HEK293 (cell line): ENCODE data around the gene TRIP10.

Experiments used
- BCL11B ChIP-seq: fragments of 450-650 bp; formaldehyde crosslinking; IDR thresholded peaks from 2 replicates; pipeline ENCODE4 v1.5.1; 2016; ENCODE audit warnings: low read depth, missing biosample characterization, missing genetic modification characterization
- HOXC10 ChIP-seq: sonication (generic); formaldehyde crosslinking; IDR thresholded peaks from 2 replicates; pipeline ENCODE4 v1.8.1; 2023; ENCODE audit warnings: mild to moderate bottlenecking, missing genetic modification reagents
- KLF1 ChIP-seq: fragments of 450-650 bp; formaldehyde crosslinking; IDR thresholded peaks from 2 replicates; pipeline ENCODE4 v1.5.1; 2016; ENCODE audit warnings: missing biosample characterization, missing genetic modification characterization
- KLF16 ChIP-seq: fragments of 450-650 bp; formaldehyde crosslinking; IDR thresholded peaks from 2 replicates; pipeline ENCODE4 v1.5.1; 2017; ENCODE audit warnings: missing biosample characterization, missing genetic modification characterization
- KLF7 ChIP-seq: fragments of 450-650 bp; formaldehyde crosslinking; IDR thresholded peaks from 2 replicates; pipeline ENCODE4 v1.5.1; 2016; ENCODE audit warnings: missing biosample characterization, missing genetic modification characterization, borderline replicate concordance
- MZF1 ChIP-seq: fragments of 450-650 bp; formaldehyde crosslinking; IDR thresholded peaks from 2 replicates; pipeline ENCODE4 v1.5.1; 2017; ENCODE audit warnings: missing biosample characterization, missing genetic modification characterization, borderline replicate concordance
- SP2 ChIP-seq: fragments of 450-650 bp; formaldehyde crosslinking; IDR thresholded peaks from 2 replicates; pipeline ENCODE4 v1.5.1; 2016; ENCODE audit warnings: missing biosample characterization, missing genetic modification characterization
- ZBTB1 ChIP-seq: fragments of 450-650 bp; formaldehyde crosslinking; IDR thresholded peaks from 2 replicates; pipeline ENCODE4 v1.5.1; 2016; ENCODE audit warnings: missing biosample characterization, missing genetic modification characterization
- ZBTB17 ChIP-seq: fragments of 450-650 bp; formaldehyde crosslinking; IDR thresholded peaks from 2 replicates; pipeline ENCODE4 v1.5.1; 2016; ENCODE audit warnings: missing biosample characterization, missing genetic modification characterization
- ZBTB20 ChIP-seq: fragments of 450-650 bp; formaldehyde crosslinking; IDR thresholded peaks from 2 replicates; pipeline ENCODE4 v1.5.1; 2016; ENCODE audit warnings: missing biosample characterization, missing genetic modification characterization
- ZBTB44 ChIP-seq: fragments of 450-650 bp; IDR thresholded peaks from 2 replicates; pipeline ENCODE4 v1.5.1; 2018; ENCODE audit warnings: missing biosample characterization, mild to moderate bottlenecking, missing genetic modification characterization
- ZBTB7A ChIP-seq: fragments of 450-650 bp; formaldehyde crosslinking; IDR thresholded peaks from 2 replicates; pipeline ENCODE4 v1.5.1; 2016; ENCODE audit warnings: low read depth, missing biosample characterization, missing genetic modification characterization
- ZBTB8A ChIP-seq: fragments of 450-650 bp; formaldehyde crosslinking; IDR thresholded peaks from 2 replicates; pipeline ENCODE4 v1.5.1; 2016; ENCODE audit warnings: missing biosample characterization, missing genetic modification characterization
- ZNF211 ChIP-seq: fragments of 450-650 bp; formaldehyde crosslinking; IDR thresholded peaks from 2 replicates; pipeline ENCODE4 v1.5.1; 2016; ENCODE audit warnings: low read depth, missing biosample characterization, missing genetic modification characterization
- ZNF23 ChIP-seq: fragments of 450-650 bp; formaldehyde crosslinking; IDR thresholded peaks from 2 replicates; pipeline ENCODE4 v1.5.1; 2016; ENCODE audit warnings: missing biosample characterization, missing genetic modification characterization, borderline replicate concordance
- ZNF335 ChIP-seq: fragments of 450-650 bp; formaldehyde crosslinking; conservative IDR thresholded peaks from 2 replicates; pipeline ENCODE4 v1.5.1; 2016; ENCODE audit warnings: missing biosample characterization, missing genetic modification characterization
- ZNF341 ChIP-seq: fragments of 450-650 bp; formaldehyde crosslinking; IDR thresholded peaks from 2 replicates; pipeline ENCODE4; 2016; ENCODE audit warnings: low read depth, missing biosample characterization, missing genetic modification characterization
- ZNF394 ChIP-seq: fragments of 450-650 bp; formaldehyde crosslinking; IDR thresholded peaks from 2 replicates; pipeline ENCODE4 v1.5.1; 2016; ENCODE audit warnings: missing biosample characterization, missing genetic modification characterization, mild to moderate bottlenecking, moderate library complexity, borderline replicate concordance
- ZNF501 ChIP-seq: fragments of 450-650 bp; formaldehyde crosslinking; IDR thresholded peaks from 2 replicates; pipeline ENCODE4 v1.5.1; 2016; ENCODE audit warnings: missing biosample characterization, missing genetic modification characterization
- ZNF561 ChIP-seq: fragments of 450-650 bp; IDR thresholded peaks from 2 replicates; pipeline ENCODE4 v1.5.1; 2018; ENCODE audit warnings: missing biosample characterization, missing genetic modification characterization, borderline replicate concordance
- ZNF654 ChIP-seq: fragments of 450-650 bp; formaldehyde crosslinking; IDR thresholded peaks from 2 replicates; pipeline ENCODE4 v1.5.1; 2016; ENCODE audit warnings: low read depth, missing biosample characterization, missing genetic modification characterization
- ZNF664 ChIP-seq: fragments of 450-650 bp; formaldehyde crosslinking; IDR thresholded peaks from 2 replicates; pipeline ENCODE4 v1.5.1; 2016; ENCODE audit warnings: missing biosample characterization, missing genetic modification characterization
- ZNF768 ChIP-seq: fragments of 450-650 bp; formaldehyde crosslinking; IDR thresholded peaks from 2 replicates; pipeline ENCODE4 v1.5.1; 2018; ENCODE audit warnings: missing biosample characterization, mild to moderate bottlenecking, missing genetic modification characterization
- ZNF777 ChIP-seq: fragments of 450-650 bp; formaldehyde crosslinking; IDR thresholded peaks from 2 replicates; pipeline ENCODE4 v1.5.1; 2017; ENCODE audit warnings: missing biosample characterization, missing genetic modification characterization, borderline replicate concordance
- TF ChIP-seq, protein P1 (sequence below): fragments of 450-650 bp; formaldehyde crosslinking; IDR thresholded peaks from 2 replicates; pipeline ENCODE4 v1.5.1; 2016; ENCODE audit warnings: missing biosample characterization, missing genetic modification characterization
- TF ChIP-seq, protein P2 (sequence below): fragments of 450-650 bp; formaldehyde crosslinking; IDR thresholded peaks from 2 replicates; pipeline ENCODE4 v1.5.1; 2016; ENCODE audit warnings: missing biosample characterization, missing genetic modification characterization
- TF ChIP-seq, protein P3 (sequence below): fragments of 450-650 bp; formaldehyde crosslinking; IDR thresholded peaks from 2 replicates; pipeline ENCODE4 v1.5.1; 2016; ENCODE audit warnings: missing biosample characterization, missing genetic modification characterization

The TRIP10 gene

GRCh38 chr19:6738787-6739389, 592 bp upstream of the TRIP10 start (continued):
- TF ChIP-seq ZBTB8A (tag by site-specific recombination) (0 out of 2 replicates have a peak, but pooled peaks have one; percentile 44), ZBTB20 (tag by site-specific recombination) (peak; percentile 79), ZNF777 (tag by site-specific recombination) (peak; percentile 64; the same call in 1 of the 2 replicates), ZBTB44 (no peak), MZF1 (tag by site-specific recombination) (peak; percentile 84; the same call in 1 of the 2 replicates), ZNF561 (tag by site-specific recombination) (0 out of 2 replicates have a peak, but pooled peaks have one; percentile 29), BCL11B (peak; percentile 39; the same call in 1 of the 2 replicates), ZNF501 (tag by site-specific recombination) (no peak), ZNF23 (tag by site-specific recombination) (no peak), ZNF768 (no peak), ZNF341 (no peak), KLF7 (tag by site-specific recombination) (no peak), ZBTB1 (no peak), KLF16 (tag by site-specific recombination) (no peak), ZNF664 (tag by site-specific recombination) (no peak), ZNF211 (no peak), ZNF394 (tag by site-specific recombination) (no peak), HOXC10 (CRISPR knock-in tag) (no peak), KLF1 (tag by site-specific recombination) (peak; percentile 25; the same call in 1 of the 2 replicates), ZBTB7A (tag by site-specific recombination) (0 out of 2 replicates have a peak, but pooled peaks have one; percentile 50), ZNF654 (tag by site-specific recombination) (no peak), SP2 (tag by site-specific recombination) (peak; percentile 48; the same call in 1 of the 2 replicates), ZNF335 (tag by site-specific recombination) (peak; percentile 86), ZBTB17 (tag by site-specific recombination) (0 out of 2 replicates have a peak, but pooled peaks have one; percentile 28)
- TF ChIP-seq, protein P1, sequence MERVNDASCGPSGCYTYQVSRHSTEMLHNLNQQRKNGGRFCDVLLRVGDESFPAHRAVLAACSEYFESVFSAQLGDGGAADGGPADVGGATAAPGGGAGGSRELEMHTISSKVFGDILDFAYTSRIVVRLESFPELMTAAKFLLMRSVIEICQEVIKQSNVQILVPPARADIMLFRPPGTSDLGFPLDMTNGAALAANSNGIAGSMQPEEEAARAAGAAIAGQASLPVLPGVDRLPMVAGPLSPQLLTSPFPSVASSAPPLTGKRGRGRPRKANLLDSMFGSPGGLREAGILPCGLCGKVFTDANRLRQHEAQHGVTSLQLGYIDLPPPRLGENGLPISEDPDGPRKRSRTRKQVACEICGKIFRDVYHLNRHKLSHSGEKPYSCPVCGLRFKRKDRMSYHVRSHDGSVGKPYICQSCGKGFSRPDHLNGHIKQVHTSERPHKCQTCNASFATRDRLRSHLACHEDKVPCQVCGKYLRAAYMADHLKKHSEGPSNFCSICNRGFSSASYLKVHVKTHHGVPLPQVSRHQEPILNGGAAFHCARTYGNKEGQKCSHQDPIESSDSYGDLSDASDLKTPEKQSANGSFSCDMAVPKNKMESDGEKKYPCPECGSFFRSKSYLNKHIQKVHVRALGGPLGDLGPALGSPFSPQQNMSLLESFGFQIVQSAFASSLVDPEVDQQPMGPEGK (tag by site-specific recombination): peak; percentile 28; the same call in 1 of the 2 replicates
- TF ChIP-seq, protein P2, sequence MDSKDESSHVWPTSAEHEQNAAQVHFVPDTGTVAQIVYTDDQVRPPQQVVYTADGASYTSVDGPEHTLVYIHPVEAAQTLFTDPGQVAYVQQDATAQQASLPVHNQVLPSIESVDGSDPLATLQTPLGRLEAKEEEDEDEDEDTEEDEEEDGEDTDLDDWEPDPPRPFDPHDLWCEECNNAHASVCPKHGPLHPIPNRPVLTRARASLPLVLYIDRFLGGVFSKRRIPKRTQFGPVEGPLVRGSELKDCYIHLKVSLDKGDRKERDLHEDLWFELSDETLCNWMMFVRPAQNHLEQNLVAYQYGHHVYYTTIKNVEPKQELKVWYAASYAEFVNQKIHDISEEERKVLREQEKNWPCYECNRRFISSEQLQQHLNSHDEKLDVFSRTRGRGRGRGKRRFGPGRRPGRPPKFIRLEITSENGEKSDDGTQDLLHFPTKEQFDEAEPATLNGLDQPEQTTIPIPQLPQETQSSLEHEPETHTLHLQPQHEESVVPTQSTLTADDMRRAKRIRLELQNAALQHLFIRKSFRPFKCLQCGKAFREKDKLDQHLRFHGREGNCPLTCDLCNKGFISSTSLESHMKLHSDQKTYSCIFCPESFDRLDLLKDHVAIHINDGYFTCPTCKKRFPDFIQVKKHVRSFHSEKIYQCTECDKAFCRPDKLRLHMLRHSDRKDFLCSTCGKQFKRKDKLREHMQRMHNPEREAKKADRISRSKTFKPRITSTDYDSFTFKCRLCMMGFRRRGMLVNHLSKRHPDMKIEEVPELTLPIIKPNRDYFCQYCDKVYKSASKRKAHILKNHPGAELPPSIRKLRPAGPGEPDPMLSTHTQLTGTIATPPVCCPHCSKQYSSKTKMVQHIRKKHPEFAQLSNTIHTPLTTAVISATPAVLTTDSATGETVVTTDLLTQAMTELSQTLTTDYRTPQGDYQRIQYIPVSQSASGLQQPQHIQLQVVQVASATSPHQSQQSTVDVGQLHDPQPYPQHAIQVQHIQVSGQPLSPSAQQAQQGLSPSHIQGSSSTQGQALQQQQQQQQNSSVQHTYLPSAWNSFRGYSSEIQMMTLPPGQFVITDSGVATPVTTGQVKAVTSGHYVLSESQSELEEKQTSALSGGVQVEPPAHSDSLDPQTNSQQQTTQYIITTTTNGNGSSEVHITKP (tag by site-specific recombination): peak; percentile 71
- TF ChIP-seq, protein P3, sequence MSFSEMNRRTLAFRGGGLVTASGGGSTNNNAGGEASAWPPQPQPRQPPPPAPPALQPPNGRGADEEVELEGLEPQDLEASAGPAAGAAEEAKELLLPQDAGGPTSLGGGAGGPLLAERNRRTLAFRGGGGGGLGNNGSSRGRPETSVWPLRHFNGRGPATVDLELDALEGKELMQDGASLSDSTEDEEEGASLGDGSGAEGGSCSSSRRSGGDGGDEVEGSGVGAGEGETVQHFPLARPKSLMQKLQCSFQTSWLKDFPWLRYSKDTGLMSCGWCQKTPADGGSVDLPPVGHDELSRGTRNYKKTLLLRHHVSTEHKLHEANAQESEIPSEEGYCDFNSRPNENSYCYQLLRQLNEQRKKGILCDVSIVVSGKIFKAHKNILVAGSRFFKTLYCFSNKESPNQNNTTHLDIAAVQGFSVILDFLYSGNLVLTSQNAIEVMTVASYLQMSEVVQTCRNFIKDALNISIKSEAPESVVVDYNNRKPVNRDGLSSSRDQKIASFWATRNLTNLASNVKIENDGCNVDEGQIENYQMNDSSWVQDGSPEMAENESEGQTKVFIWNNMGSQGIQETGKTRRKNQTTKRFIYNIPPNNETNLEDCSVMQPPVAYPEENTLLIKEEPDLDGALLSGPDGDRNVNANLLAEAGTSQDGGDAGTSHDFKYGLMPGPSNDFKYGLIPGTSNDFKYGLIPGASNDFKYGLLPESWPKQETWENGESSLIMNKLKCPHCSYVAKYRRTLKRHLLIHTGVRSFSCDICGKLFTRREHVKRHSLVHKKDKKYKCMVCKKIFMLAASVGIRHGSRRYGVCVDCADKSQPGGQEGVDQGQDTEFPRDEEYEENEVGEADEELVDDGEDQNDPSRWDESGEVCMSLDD (tag by site-specific recombination): peak; percentile 33; the same call in 1 of the 2 replicates
